ENCODE data around the gene HIVEP2.

The HIVEP2 gene

GRCh38 chr6:142816486-142816885 lies 128.5 kb downstream of the HIVEP2 start:
- no peak for DNase-seq (ENCODE audit: low spot score)

GRCh38 chr6:142816031-142816430 lies 128.9 kb downstream of the HIVEP2 start:
- peak; percentile 15 for DNase-seq (ENCODE audit: low spot score)

GRCh38 chr6:142811923-142812322 lies 133.1 kb downstream of the HIVEP2 start:
- no peak for DNase-seq (ENCODE audit: low spot score)

GRCh38 chr6:142810952-142811514 lies 133.9 kb downstream of the HIVEP2 start:
- no peak for DNase-seq (ENCODE audit: low spot score)

GRCh38 chr6:142809947-142810346 lies 135.0 kb downstream of the HIVEP2 start:
- DNase-seq (ENCODE audit: low spot score), result no peak

- no peak for DNase-seq (ENCODE audit: low spot score)
Measured at GRCh38 chr6:142808405-142809061, 136.4 kb downstream of the HIVEP2 start.

GRCh38 chr6:142805042-142805441 lies 139.9 kb downstream of the HIVEP2 start:
- DNase-seq (ENCODE audit: low spot score), result no peak

- no peak for DNase-seq (ENCODE audit: low spot score)
Measured at GRCh38 chr6:142804490-142804889, 140.5 kb downstream of the HIVEP2 start.

- no peak for DNase-seq (ENCODE audit: low spot score)
Measured at GRCh38 chr6:142803495-142804058, 141.4 kb downstream of the HIVEP2 start.

GRCh38 chr6:142803032-142803431 lies 141.9 kb downstream of the HIVEP2 start:
- DNase-seq (ENCODE audit: low spot score), result no peak

GRCh38 chr6:142802124-142802523 lies 142.9 kb downstream of the HIVEP2 start:
- DNase-seq (ENCODE audit: low spot score), result peak; percentile 87

- no peak for DNase-seq (ENCODE audit: low spot score)
Measured at GRCh38 chr6:142800240-142800639, 144.7 kb downstream of the HIVEP2 start.

GRCh38 chr6:142799639-142800038 lies 145.3 kb downstream of the HIVEP2 start:
- no peak for DNase-seq (ENCODE audit: low spot score)

GRCh38 chr6:142797159-142797558 lies 147.8 kb downstream of the HIVEP2 start:
- no peak for DNase-seq (ENCODE audit: low spot score)

- no peak for DNase-seq (ENCODE audit: low spot score)
Measured at GRCh38 chr6:142796571-142796970, 148.4 kb downstream of the HIVEP2 start.

GRCh38 chr6:142796024-142796423 lies 149.0 kb downstream of the HIVEP2 start:
- DNase-seq (ENCODE audit: low spot score), result no peak

GRCh38 chr6:142794424-142794823 lies 150.6 kb downstream of the HIVEP2 start:
- no peak for DNase-seq (ENCODE audit: low spot score)

- no peak for DNase-seq (ENCODE audit: low spot score)
Measured at GRCh38 chr6:142790257-142790656, 154.7 kb downstream of the HIVEP2 start.

- DNase-seq (ENCODE audit: low spot score), result no peak
Measured at GRCh38 chr6:142787422-142787821, 157.6 kb downstream of the HIVEP2 start.

- no peak for DNase-seq (ENCODE audit: low spot score)
Measured at GRCh38 chr6:142786476-142786875, 158.5 kb downstream of the HIVEP2 start.

- DNase-seq (ENCODE audit: low spot score), result no peak
Measured at GRCh38 chr6:142784344-142784743, 160.6 kb downstream of the HIVEP2 start.

- peak; percentile 45 for DNase-seq (ENCODE audit: low spot score)
Measured at GRCh38 chr6:142783499-142783898, 161.5 kb downstream of the HIVEP2 start.

GRCh38 chr6:142781129-142781528 lies 163.8 kb downstream of the HIVEP2 start:
- DNase-seq (ENCODE audit: low spot score), result no peak

Measured in GM03348 (cell line).